Measurements from ENCODE around the gene LYAR.
A peak's percentile ranks its signal among the peaks of the same experiment; 100 is the strongest.

The LYAR gene

GRCh38 chr4:4289597-4289940 is 385 bp downstream of the LYAR start:
- TF ChIP-seq, protein P1, sequence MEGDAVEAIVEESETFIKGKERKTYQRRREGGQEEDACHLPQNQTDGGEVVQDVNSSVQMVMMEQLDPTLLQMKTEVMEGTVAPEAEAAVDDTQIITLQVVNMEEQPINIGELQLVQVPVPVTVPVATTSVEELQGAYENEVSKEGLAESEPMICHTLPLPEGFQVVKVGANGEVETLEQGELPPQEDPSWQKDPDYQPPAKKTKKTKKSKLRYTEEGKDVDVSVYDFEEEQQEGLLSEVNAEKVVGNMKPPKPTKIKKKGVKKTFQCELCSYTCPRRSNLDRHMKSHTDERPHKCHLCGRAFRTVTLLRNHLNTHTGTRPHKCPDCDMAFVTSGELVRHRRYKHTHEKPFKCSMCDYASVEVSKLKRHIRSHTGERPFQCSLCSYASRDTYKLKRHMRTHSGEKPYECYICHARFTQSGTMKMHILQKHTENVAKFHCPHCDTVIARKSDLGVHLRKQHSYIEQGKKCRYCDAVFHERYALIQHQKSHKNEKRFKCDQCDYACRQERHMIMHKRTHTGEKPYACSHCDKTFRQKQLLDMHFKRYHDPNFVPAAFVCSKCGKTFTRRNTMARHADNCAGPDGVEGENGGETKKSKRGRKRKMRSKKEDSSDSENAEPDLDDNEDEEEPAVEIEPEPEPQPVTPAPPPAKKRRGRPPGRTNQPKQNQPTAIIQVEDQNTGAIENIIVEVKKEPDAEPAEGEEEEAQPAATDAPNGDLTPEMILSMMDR (IDR thresholded peaks at IDR 0.05; ENCODE audit: control extremely low read depth, extremely low read depth, low read depth, missing control alignments): no peak
- CTCF ChIA-PET: interaction anchor here (1.0 kb wide), 2 partner anchors 20 to 46 kb away, joined by 3 to 4 read pairs; no protein-coding TSS in a partner anchor
- DNase-seq (ENCODE audit: extremely low spot score): peak; percentile 22
- POLR2A ChIA-PET: no interaction called here

DNA sequence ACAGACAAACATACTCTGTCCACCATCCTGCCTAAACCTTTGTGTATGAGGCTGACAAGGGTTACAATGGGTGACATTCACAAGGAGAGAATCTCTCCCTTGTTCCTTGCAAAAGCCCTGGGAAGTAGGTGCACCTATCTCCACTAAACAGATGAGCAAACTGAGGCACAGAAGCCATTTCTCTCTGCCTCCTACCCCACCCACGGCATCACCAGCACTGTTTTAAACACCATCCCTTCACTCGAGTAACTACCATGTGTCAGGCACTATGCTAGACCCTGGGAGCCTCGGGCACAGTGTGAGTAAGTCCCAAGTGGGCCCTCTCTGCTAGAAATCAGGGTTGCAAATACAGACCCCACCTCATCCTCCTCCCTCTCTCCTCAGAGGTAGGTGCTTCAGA is 899 bp downstream of the LYAR start:
- ChIA-PET CTCF (no interaction called here), POLR2A (no interaction called here)
- TF ChIP-seq, protein P1 (IDR thresholded peaks at IDR 0.05; ENCODE audit: control extremely low read depth, extremely low read depth, low read depth, missing control alignments): no peak
- DNase-seq (ENCODE audit: extremely low spot score): no peak

DNA sequence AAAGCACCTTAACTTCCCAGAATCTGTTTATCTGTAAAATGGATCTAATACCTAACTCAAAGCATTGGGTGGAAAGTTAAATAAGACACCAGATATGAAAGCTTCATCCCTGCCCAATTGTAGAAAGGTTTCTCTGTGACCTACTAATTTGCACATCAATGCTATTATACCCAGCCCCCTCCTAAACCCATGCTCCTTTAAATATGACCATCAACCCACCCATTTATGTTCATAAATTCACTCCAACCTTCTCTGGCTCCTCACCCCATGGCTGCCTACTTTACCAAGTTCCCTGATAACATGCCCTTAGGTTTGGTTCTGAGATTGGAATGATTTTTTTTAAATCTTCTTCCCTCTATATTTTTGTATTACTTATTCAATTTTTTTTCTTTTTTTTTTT is 1.9 kb downstream of the LYAR start:
- DNase-seq (ENCODE audit: extremely low spot score): no peak
- POLR2A ChIA-PET: no interaction called here
- TF ChIP-seq, protein P1 (IDR thresholded peaks at IDR 0.05; ENCODE audit: control extremely low read depth, extremely low read depth, low read depth, missing control alignments): no peak
- CTCF ChIA-PET: interaction anchor here (0.9 to 1.6 kb wide), 2 partner anchors 8 to 9 kb away, joined by 3 to 4 read pairs; no protein-coding TSS in a partner anchor

DNA sequence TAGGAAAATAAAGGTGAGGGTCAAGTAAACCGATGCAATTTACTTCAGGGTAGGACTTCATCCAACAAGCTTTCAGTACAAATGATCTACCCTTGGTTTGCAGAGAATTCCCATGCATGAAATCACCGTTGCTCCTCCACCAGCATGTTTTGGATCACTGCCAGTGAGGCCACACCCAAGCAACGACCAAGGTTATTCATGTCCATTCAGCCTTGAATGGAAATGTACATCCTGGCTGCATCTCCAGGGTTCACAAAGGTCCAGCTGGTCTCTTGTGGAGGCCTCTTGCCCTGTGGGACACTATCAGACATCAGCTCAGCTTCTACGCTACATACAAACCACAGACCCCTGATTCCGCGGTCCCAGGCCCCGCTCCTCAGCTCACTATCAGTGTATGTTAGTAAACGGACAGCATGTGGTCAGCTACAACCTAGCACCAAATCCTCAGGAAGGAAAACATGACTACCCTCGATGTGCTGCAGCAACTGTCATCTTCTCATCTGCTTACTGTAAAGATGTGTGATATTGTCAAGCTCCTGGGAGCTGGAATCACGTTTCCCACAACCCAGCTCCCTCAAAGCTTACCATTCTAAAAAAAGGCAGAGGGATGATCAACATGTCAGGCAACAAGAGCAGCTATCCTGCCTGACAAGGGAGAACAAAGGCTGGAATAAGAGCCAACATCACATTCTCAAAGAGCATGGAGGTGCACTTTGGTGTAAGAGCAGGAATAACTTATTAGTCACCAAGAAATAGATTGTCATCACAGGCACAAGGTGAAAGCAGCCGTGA is 4.9 kb downstream of the LYAR start:
- TF ChIP-seq, protein P1 (IDR thresholded peaks at IDR 0.05; ENCODE audit: control extremely low read depth, extremely low read depth, low read depth, missing control alignments): no peak
- ChIA-PET POLR2A (no interaction called here), CTCF (interaction anchor here (0.8 to 1.8 kb wide), 8 partner anchors 10 to 33 kb away, joined by 3 to 8 read pairs (median 3); no protein-coding TSS in a partner anchor)
- no peak for DNase-seq (ENCODE audit: extremely low spot score)

DNA sequence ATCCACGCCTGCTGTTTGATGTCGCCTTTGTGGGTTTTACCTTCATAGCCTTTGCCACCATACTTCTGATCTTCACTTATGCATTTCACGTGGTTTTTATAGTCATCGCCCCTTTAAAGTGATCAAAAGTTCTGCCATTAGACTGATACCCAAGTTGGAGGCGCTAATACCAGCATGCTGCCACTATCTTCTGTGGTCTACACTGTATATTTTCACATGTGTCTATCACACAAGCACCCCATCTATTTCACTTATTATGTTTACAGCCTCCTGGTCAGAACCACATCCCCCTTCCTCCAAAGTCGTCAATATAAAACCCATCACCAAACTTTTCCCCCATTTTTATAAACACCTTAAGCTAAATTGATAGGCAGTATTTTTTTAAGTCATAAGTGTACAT is 8.2 kb downstream of the LYAR start:
- ChIA-PET POLR2A (no interaction called here), CTCF (interaction anchor here (1.0 to 1.5 kb wide), 4 partner anchors 22 to 56 kb away, joined by 3 to 6 read pairs (median 4); partner anchors contain the start of gene TMEM128)
- DNase-seq (ENCODE audit: extremely low spot score): no peak
- TF ChIP-seq, protein P1 (IDR thresholded peaks at IDR 0.05; ENCODE audit: control extremely low read depth, extremely low read depth, low read depth, missing control alignments): no peak

DNA sequence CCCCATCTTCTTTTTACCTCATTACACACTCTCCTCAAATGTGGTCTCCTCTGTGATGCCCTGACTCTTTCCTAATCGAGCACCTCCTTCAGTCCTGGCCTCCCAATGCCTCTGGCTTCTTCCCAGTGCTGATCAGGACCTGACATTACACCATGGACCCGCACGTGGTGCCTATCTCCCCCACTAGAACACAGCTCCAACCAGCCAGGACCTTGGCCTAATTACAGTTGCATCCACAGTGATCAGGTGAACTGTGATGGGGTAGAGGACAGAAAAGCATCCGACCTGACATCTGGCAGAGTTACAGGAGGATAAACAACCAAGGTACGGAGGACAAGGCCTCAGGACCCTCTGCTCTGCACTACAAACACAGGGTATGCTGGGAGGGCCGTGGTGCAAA is 12.4 kb downstream of the LYAR start:
- TF ChIP-seq, protein P1 (IDR thresholded peaks at IDR 0.05; ENCODE audit: control extremely low read depth, extremely low read depth, low read depth, missing control alignments): no peak
- ChIA-PET CTCF (no interaction called here), POLR2A (no interaction called here)
- no peak for DNase-seq (ENCODE audit: extremely low spot score)
